Stomach (tissue), 9 donors: ENCODE results near the gene NT5DC3. TPM values are rescaled to one million over a fixed set of nuclear protein-coding genes. Genes with fewer than 3 reads are reported as not detected.

Experiments used
- DNase-seq, 2 donors: peaks; one replicate each; pipeline versions ENCODE4 v3.0.0 to v3.0.0-alpha.2; 2013 to 2019
- H3K27ac ChIP-seq, 5 donors: fragments of 200-600 bp in 4 of 5; sonication (generic) in 4 of 5; one replicate each; pipeline ENCODE4 v1.5.1; 2013 to 2019; ENCODE audit warnings: mild to moderate bottlenecking in 1 of 5, moderate library complexity in 1 of 5
- H3K27me3 ChIP-seq, 3 donors: fragments of 200-600 bp; sonication (generic); one replicate each; pipeline ENCODE4 v1.5.1; 2017 to 2019; ENCODE audit warnings: mixed run types in 1 of 3
- H3K36me3 ChIP-seq, 4 donors: fragments of 200-600 bp; sonication (generic); 1 replicate in 3 of 4; 2 replicates in 1 of 4; pipeline ENCODE4 v1.5.1; 2016 to 2019
- H3K4me1 ChIP-seq, 4 donors: fragments of 200-600 bp; sonication (generic); one replicate each; pipeline ENCODE4 v1.5.1; 2016 to 2019
- H3K4me3 ChIP-seq, 4 donors: fragments of 200-600 bp; sonication (generic) in 3 of 4; one replicate each; pipeline ENCODE4 v1.5.1; 2016 to 2019; ENCODE audit warnings: mild to moderate bottlenecking in 1 of 4
- H3K9me3 ChIP-seq, 4 donors: fragments of 200-600 bp; sonication (generic); one replicate each; pipeline ENCODE4 v1.5.1; 2016 to 2019
- CTCF ChIP-seq, 7 experiments: fragments of 450-650 bp in 4 of 7; fragments of 200-600 bp in 3 of 7; sonication (generic) in 3 of 7; IDR thresholded peaks; one replicate each; pipeline ENCODE4 v1.5.1; 2016 to 2019; ENCODE audit warnings: antibody characterized with exemption in 7 of 7, control low read depth in 2 of 7, mild to moderate bottlenecking in 1 of 7
- EP300 ChIP-seq: sonication (generic); formaldehyde crosslinking; IDR thresholded peaks from one replicate; pipeline ENCODE4 v1.6.1; 2017; ENCODE audit warnings: antibody characterized with exemption
- POLR2A ChIP-seq, 4 donors: fragments of 450-650 bp; IDR thresholded peaks; one replicate each; pipeline ENCODE4 v1.6.1; 2016; ENCODE audit warnings: antibody characterized with exemption in 4 of 4, control low read depth in 2 of 4, mild to moderate bottlenecking in 1 of 4, moderate library complexity in 1 of 4
- POLR2AphosphoS5 ChIP-seq, 3 donors: sonication (generic); formaldehyde crosslinking; IDR thresholded peaks; one replicate each; pipeline ENCODE4 v1.6.1; 2016; ENCODE audit warnings: antibody characterized with exemption in 3 of 3
- WGBS, 5 donors: extraction: QIAGEN DNeasy Blood & Tissue Kit in 3 of 5; methylation state at CpG; one replicate each; pipeline versions ENCODE4 v1.1.5 to v1.1.7; 2013 to 2018; 5-methylcytosine and 5-hydroxymethylcytosine counted together
- intact Hi-C: fragments of 100-400 bp; cut with DNase I; formaldehyde crosslinking; loops from one replicate; pipeline ENCODE4 v1.15.1; 2023; ENCODE audit warnings: low total_unique reads
- polyA plus RNA-seq, 3 donors: library from polyadenylated mRNA; stranded (reverse); fragments of 200-250 nt; gene quantifications; one replicate each; pipeline ENCODE4 v1.2.3, GENCODE V29; 2013
- total RNA-seq, 5 donors: library from RNA; depleted of rRNA; stranded (reverse); fragments of >200 nt; gene quantifications; one replicate each; pipeline versions ENCODE4 v1.1.0 to v1.2.3, GENCODE V29; 2014 to 2016
- donor health status: healthy with polysubstance abuse.
- donor health status: Bipolar disorder and iron deficiency.
- donor health status: healthy.

NT5DC3 gene
- total and polyA plus RNA-seq, 8 donors, result 0.76 to 42.9 (median 8.7) TPM

GRCh38 chr12:103808239-103808880, 32.7 kb downstream of the NT5DC3 start:
- 73 to 96% (median 87%) methylated on average over 6 of the region's 6 CpGs for WGBS, 5 donors
- H3K4me3 ChIP-seq, result no peak overlapping the region
- peaks cover 0 to 31% (median 15%) of the 10 kb centered on the region in 4 donors for H3K36me3 ChIP-seq
- H3K27ac ChIP-seq, result no peak overlapping the region
- TF ChIP-seq POLR2A (IDR thresholded peaks at IDR 0.05), result no peak
- no peaks in the 10 kb centered on the region for H3K9me3 ChIP-seq
- H3K27me3 ChIP-seq, result no peaks in the 10 kb centered on the region
- no peak for DNase-seq
- peaks cover 9 to 54% (median 29%) of the 10 kb centered on the region in 4 donors for H3K4me1 ChIP-seq
- intact Hi-C loops, result no loop called here

- intact Hi-C loops, result no loop called here
- Histone ChIP-seq H3K9me3 (no peaks in the 10 kb centered on the region), H3K36me3 (peaks cover 0 to 25% (median 9%) of the 10 kb centered on the region in 4 donors), H3K4me1 (peaks cover 9 to 54% (median 29%) of the 10 kb centered on the region in 4 donors), H3K4me3 (no peak overlapping the region), H3K27ac (peak overlapping the region in 1 of 5 donors; percentile 70), H3K27me3 (no peaks in the 10 kb centered on the region)
- no peak for TF ChIP-seq CTCF (IDR thresholded peaks at IDR 0.05)
- TF ChIP-seq EP300, result no peak
- TF ChIP-seq POLR2AphosphoS5 (IDR thresholded peaks at IDR 0.05), result no peak
- no peak for TF ChIP-seq POLR2A (IDR thresholded peaks at IDR 0.05)
- no peak for DNase-seq
- 69 to 81% (median 77%) methylated on average over 9 of the region's 9 CpGs for WGBS, 5 donors
Observed at GRCh38 chr12:103807561-103808238, 33.3 kb downstream of the NT5DC3 start.

- DNase-seq, result no peak
- peak overlapping the region in 2 of 5 donors; percentile 26 to 70 for H3K27ac ChIP-seq
- H3K4me1 ChIP-seq, result peaks cover 9 to 60% (median 34%) of the 10 kb centered on the region in 4 donors
- WGBS, 5 donors, result 73 to 94% (median 90%) methylated on average over 4 of the region's 4 CpGs
- H3K36me3 ChIP-seq, result peaks cover 0 to 19% (median 6%) of the 10 kb centered on the region in 4 donors
- H3K9me3 ChIP-seq, result no peaks in the 10 kb centered on the region
- H3K4me3 ChIP-seq, result no peak overlapping the region
- intact Hi-C loops, result no loop called here
- TF ChIP-seq POLR2AphosphoS5 (IDR thresholded peaks at IDR 0.05), result no peak
- no peaks in the 10 kb centered on the region for H3K27me3 ChIP-seq
Observed at GRCh38 chr12:103806803-103807202, 34.2 kb downstream of the NT5DC3 start.

GRCh38 chr12:103805655-103806360, 35.2 kb downstream of the NT5DC3 start:
- H3K27ac ChIP-seq, result peak overlapping the region in 4 of 5 donors; percentile 43 to 70 (median 60)

More at GRCh38 chr12:103805655-103806360, 35.2 kb downstream of the NT5DC3 start:
- no peaks in the 10 kb centered on the region for H3K9me3 ChIP-seq
- intact Hi-C loops, result no loop called here
- H3K27me3 ChIP-seq, result no peaks in the 10 kb centered on the region
- DNase-seq, result no peak
- WGBS, 5 donors, result 86 to 97% (median 91%) methylated on average over 5 of the region's 5 CpGs
- H3K4me1 ChIP-seq, result peaks cover 12 to 70% (median 39%) of the 10 kb centered on the region in 4 donors
- peaks cover 0 to 10% (median 1%) of the 10 kb centered on the region in 4 donors for H3K36me3 ChIP-seq
- H3K4me3 ChIP-seq, result no peak overlapping the region
- TF ChIP-seq EP300 (no peak), CTCF (IDR thresholded peaks at IDR 0.05) (no peak), POLR2AphosphoS5 (IDR thresholded peaks at IDR 0.05) (no peak), POLR2A (IDR thresholded peaks at IDR 0.05) (no peak)
